Activated CD8-positive, alpha-beta memory T cell treated with anti-CD3 and anti-CD28 coated beads for 4 hours (primary cell): ENCODE results near the gene SAMD4A.
A peak's percentile ranks its signal among the peaks of the same experiment; 100 is the strongest.

ENCODE experiments used
- DNase-seq, 2 donors: peaks; one replicate each; pipeline ENCODE4 v3.0.0-alpha.2; 2020; ENCODE audit warnings: low read depth in 2 of 2

Gene SAMD4A, protein sequence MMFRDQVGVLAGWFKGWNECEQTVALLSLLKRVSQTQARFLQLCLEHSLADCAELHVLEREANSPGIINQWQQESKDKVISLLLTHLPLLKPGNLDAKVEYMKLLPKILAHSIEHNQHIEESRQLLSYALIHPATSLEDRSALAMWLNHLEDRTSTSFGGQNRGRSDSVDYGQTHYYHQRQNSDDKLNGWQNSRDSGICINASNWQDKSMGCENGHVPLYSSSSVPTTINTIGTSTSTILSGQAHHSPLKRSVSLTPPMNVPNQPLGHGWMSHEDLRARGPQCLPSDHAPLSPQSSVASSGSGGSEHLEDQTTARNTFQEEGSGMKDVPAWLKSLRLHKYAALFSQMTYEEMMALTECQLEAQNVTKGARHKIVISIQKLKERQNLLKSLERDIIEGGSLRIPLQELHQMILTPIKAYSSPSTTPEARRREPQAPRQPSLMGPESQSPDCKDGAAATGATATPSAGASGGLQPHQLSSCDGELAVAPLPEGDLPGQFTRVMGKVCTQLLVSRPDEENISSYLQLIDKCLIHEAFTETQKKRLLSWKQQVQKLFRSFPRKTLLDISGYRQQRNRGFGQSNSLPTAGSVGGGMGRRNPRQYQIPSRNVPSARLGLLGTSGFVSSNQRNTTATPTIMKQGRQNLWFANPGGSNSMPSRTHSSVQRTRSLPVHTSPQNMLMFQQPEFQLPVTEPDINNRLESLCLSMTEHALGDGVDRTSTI

DNA sequence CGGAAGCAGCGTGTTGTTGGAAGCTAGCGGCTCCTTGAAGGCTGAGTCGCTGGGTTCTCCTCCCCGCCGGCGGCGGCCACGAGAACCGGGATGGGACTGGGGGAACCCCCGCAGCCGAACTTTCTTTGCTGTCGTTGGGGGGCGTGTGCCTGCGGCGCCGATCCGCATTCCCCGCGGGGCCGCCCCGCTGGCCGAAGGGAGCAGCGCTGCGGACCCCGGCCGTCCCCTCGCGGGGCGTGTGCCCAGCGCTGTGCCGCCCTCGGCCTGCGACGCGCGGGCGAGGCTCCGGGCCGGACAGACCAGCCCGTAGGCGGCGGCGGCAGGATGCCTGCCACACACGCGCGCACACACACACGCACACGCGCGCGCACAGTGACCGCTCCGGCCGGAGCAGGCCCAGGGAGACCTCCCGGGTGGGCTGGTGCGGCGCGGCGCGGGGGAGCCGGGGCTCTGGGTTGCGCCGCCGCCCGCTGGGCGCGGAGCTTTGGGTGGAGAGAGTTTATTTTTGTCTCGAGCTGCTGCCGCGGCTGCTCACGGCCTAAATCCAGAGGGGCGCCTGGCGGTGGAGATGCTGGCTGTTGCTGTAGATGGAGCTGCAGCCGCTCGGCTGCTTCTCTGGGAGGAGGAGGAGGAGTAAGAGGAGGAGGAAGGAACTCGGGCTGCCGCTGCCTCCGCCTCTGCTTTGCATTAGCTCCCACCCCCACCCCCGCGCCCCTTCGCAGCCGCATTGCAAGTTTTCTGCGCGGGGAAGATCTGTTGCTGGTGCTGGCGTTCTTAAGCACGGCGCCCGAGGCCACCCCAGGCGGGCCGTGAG lies at the start of gene SAMD4A:
TSS of gene SAMD4A (plus strand) at position 719 of the 814 bp plus-strand sequence. CDS start 789 bp downstream, outside the sequence.
- DNase-seq = peak; percentile 24 to 37

DNA sequence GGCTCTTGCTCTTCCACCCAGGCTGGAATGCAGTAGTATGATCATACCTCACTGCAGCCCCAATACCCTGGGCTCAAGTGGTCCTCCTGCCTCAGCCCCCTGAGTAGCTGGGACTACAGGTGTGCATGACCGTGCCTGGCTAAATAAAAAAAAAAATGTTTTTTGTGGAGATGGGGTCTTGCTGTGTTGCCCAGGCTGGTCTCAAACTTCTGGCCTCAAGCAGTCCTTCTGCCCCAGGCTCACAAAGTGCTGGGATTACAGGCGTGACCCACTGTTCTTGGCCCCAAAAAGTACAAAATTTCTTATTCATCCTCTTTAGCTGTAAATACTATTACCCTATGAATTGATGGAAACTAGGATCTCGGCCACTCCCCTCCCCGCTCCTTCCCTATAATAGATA lies 42.5 kb upstream of the SAMD4A start:
- DNase-seq = no peak

DNA sequence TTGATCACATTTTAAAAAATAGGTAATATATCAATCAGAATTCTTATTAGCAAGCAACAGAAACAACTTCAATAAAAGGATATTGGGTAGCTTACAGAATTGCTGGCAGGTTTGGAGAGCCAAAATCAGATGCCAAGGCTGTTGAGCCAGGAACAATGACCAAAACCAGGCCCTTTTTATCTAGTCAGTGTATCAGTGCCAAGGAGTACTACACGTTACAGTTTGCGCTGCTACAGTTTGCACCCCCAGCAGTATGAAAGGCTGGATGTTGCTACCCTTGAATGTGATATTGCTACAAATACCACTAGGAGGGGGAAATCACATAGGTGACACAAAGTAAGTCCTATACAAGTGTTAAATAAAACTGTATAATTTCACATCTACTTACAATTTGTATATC lies 38.0 kb upstream of the SAMD4A start:
- DNase-seq = no peak

DNA sequence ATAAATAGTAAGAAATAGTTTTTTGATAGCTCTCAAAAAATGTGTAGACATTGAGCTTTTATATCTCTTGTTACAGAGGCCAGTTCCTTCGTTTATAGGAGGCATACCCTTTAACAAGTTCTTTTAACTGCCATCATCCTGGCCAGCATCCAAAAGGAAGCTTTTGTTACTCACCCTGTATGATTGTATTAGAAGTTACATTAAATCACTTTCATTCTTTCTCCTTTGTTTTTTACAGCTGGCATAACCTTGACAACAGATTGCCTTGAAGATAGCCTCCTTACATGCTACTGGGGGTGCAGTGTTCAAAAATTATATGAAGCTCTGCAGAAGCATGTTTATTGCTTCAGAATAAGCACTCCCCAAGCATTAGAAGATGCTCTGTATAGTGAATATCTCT lies 37.1 kb upstream of the SAMD4A start:
- DNase-seq = no peak

- DNase-seq = no peak
Observed at GRCh38 chr14:54532111-54533012, 34.6 kb upstream of the SAMD4A start.

- no peak for DNase-seq
Observed at GRCh38 chr14:54533100-54533499, 33.8 kb upstream of the SAMD4A start.

DNA sequence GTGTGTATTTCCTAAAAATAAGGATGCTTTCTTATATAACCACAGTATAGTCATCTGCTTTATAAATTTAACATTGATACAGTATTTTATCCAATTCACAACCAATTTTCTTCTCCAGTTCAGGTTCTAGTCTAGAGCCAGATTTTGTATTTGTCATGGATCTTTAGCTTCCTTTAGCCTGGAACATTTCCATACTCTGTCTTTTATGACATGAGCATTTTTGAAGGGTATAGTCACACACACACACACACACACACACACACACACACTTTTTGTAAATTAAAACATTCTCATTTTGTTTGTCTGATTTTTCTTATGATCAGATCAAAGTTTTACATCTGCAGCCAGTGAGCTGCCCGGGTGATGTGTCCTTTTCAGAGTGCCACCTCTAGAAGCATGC lies 31.8 kb upstream of the SAMD4A start:
- DNase-seq = no peak

- DNase-seq = no peak
Observed at GRCh38 chr14:54535646-54536045, 31.3 kb upstream of the SAMD4A start.

- no peak for DNase-seq
Observed at GRCh38 chr14:54537651-54538050, 29.3 kb upstream of the SAMD4A start.

DNA sequence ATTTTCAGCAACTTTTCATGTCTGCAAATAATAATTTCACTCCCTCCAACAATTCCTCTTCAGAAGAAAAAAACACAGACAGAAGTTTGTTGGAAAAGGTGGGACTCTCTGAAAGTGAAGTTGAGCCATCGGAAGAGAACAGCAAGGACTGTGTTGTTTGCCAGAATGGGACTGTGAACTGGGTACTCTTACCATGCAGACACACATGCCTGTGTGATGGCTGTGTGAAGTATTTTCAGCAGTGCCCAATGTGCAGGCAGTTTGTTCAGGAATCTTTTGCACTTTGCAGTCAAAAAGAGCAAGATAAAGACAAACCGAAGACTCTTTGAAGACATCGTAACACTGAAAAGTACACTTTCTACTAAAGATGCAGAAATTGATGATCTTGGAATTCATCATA lies 28.9 kb upstream of the SAMD4A start:
- no peak for DNase-seq

DNA sequence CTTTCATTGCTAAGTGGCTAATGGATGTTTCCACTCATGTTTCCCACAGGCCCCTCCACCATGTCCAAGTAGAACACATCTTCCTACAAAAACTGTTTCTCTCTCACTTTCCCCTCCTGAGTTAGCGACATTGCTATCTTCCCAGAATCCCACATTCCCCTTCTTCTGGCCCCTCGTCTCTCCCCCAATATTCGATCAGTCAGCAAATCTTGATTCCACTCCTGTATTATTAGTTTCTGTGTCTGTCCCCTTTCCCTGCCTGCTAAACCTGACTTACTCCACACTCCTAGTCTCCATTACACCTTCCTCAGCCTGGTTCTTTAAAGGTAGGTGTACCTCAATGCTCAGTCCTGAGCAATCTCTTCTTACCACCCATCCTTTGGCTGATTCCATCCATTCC lies 19.3 kb upstream of the SAMD4A start:
- no peak for DNase-seq

GRCh38 chr14:54548491-54548890 lies 18.4 kb upstream of the SAMD4A start:
- DNase-seq = no peak

DNA sequence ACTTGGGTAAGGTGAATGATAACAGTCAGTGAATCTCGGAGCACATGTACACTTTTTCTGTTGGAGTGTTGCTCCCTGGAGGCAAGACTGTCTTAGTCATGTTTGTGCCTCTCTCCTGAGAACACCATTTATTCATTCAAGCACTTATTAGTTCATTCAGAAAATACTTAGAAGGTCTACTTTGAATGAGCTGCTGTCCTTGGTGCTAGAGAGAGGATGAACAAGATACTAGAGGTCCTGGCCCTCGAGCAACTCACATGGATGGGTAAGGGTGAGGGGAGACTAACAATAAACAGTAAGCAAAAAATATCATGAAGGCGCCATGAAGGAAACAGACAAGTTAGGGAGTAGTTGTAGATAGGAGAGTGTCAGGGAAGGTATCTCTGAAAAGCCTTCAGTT lies 17.1 kb upstream of the SAMD4A start:
- DNase-seq = no peak

GRCh38 chr14:54550514-54550913 lies 16.4 kb upstream of the SAMD4A start:
- no peak for DNase-seq

GRCh38 chr14:54554401-54554800 lies 12.5 kb upstream of the SAMD4A start:
- no peak for DNase-seq

DNA sequence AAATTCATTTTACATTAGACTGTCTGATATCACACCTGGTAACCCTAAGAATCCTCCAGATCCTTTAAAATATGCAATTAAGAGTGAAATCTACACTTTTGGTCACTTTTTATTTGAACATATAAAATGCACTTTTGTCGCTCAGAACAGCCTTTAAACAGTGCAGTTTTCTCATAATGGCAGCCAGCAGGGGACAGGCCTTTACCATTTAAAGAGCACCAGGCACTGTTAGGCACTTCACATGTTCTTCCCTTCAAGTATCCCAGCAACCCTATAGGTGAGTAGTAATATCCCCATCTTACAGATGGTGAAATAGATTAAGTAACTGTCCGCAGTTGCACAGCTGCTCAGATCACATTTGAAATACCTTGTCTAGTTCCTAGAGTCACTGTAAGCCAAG lies 11.3 kb upstream of the SAMD4A start:
- no peak for DNase-seq

GRCh38 chr14:54556535-54556934 lies 10.4 kb upstream of the SAMD4A start:
- DNase-seq = no peak

DNA sequence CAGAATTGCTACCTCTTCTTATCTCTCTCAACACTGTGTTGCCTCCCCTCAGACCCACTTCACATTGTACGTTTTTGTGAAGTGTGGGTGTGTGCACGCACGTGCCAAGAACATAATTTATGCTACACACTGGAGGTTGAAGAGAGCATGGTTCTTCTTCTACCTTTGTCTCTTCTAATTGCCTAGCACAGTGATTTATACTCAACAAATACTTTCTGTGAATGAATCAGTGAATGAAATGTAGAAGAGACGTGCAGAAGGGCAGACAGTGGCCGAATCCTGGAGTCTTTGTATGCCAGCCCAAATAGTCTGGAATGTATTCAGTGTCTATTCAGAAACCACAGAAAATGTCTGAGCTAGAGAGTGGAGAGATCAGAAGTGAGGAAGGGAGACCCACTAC lies 4.6 kb upstream of the SAMD4A start:
- no peak for DNase-seq

GRCh38 chr14:54564071-54564867 lies 2.7 kb upstream of the SAMD4A start:
- no peak for DNase-seq
